Endothelial cell of umbilical vein (primary cell): ENCODE data around the gene ARHGEF37.

Experiments used
- EZH2 ChIP-seq: IDR thresholded peaks from 2 replicates; pipeline ENCODE4 v1.6.1; 2012; ENCODE audit warnings: borderline replicate concordance, low read depth, mild to moderate bottlenecking, moderate library complexity, low read length, inconsistent platforms; ENCODE audit not compliant: severe bottlenecking
- FOS ChIP-seq: IDR thresholded peaks from 2 replicates; pipeline ENCODE4 v1.6.1; 2011; ENCODE audit warnings: mild to moderate bottlenecking, low read length, moderate library complexity, borderline replicate concordance; ENCODE audit not compliant: insufficient read depth
- JUN ChIP-seq: IDR thresholded peaks from 2 replicates; pipeline ENCODE4 v1.6.1; 2011; ENCODE audit warnings: borderline replicate concordance, low read depth; ENCODE audit not compliant: insufficient read length, insufficient read depth
- MYC ChIP-seq: IDR thresholded peaks from one replicate; pipeline ENCODE4 v1.6.1; 2011; ENCODE audit warnings: mild to moderate bottlenecking, low read depth, low read length
- POLR2A ChIP-seq: IDR thresholded peaks from 2 replicates; pipeline ENCODE4 v1.6.1; 2012; ENCODE audit warnings: low read depth, mild to moderate bottlenecking, control low read depth, low read length
- POLR2AphosphoS5 ChIP-seq: IDR thresholded peaks from 2 replicates; pipeline ENCODE4 v1.6.1; 2012; ENCODE audit warnings: low read depth, mild to moderate bottlenecking, control low read depth, low read length, moderate library complexity; ENCODE audit not compliant: insufficient read depth
- TF ChIP-seq, protein P1 (sequence below), 2 donors: IDR thresholded peaks; 1 replicate in 1 of 2; 2 replicates in 1 of 2; pipeline ENCODE4 v1.5.1; 2011; ENCODE audit warnings: low read length in 2 of 2, mild to moderate bottlenecking in 2 of 2, moderate library complexity in 2 of 2, control low read depth in 1 of 2, inconsistent platforms in 1 of 2, low read depth in 1 of 2; ENCODE audit not compliant: insufficient read depth in 1 of 2; ENCODE audit errors: extremely low read depth in 1 of 2
- TF ChIP-seq, protein P2 (sequence below): IDR thresholded peaks from 2 replicates; pipeline ENCODE4 v1.6.1; 2011; ENCODE audit not compliant: insufficient read depth, insufficient read length

DNA sequence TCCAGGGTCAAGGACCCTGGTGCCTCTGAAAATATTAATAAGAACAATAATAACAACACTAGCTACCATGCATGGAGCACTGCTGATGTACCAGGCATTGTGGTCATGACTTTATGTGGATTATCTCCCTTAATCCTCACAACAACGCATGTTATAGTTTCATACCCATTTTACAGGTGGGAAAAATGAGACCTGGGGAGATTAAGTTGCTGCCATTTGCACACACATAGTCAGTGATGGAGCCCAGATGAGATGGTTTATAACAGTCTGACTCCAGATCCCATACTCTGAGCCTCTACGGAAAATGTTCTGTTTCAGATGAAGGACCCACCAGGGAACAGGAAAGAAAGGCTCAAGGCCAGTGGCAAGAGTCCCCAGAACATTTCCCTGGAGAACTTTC lies 100.6 kb downstream of the ARHGEF37 start:
- TF ChIP-seq, protein P1, sequence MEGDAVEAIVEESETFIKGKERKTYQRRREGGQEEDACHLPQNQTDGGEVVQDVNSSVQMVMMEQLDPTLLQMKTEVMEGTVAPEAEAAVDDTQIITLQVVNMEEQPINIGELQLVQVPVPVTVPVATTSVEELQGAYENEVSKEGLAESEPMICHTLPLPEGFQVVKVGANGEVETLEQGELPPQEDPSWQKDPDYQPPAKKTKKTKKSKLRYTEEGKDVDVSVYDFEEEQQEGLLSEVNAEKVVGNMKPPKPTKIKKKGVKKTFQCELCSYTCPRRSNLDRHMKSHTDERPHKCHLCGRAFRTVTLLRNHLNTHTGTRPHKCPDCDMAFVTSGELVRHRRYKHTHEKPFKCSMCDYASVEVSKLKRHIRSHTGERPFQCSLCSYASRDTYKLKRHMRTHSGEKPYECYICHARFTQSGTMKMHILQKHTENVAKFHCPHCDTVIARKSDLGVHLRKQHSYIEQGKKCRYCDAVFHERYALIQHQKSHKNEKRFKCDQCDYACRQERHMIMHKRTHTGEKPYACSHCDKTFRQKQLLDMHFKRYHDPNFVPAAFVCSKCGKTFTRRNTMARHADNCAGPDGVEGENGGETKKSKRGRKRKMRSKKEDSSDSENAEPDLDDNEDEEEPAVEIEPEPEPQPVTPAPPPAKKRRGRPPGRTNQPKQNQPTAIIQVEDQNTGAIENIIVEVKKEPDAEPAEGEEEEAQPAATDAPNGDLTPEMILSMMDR (IDR thresholded peaks at IDR 0.05; ENCODE audit: extremely low read depth in 1 of 2, insufficient read depth in 1 of 2, low read depth in 1 of 2, low read length in 2 of 2): no peak
- TF ChIP-seq POLR2A (no peak), POLR2AphosphoS5 (no peak), EZH2 (no peak), FOS (no peak), JUN (no peak), MYC (no peak)
- TF ChIP-seq, protein P2, sequence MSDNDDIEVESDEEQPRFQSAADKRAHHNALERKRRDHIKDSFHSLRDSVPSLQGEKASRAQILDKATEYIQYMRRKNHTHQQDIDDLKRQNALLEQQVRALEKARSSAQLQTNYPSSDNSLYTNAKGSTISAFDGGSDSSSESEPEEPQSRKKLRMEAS: no peak
